Mucosa of stomach (tissue), 1 donor: ENCODE data around the gene INTS4.
"Not testable (repeated sequence)": the region's sequence is repeated elsewhere in the genome, so short reads cannot be mapped to it uniquely, and the experiment has no call there.

ENCODE experiments used
- H3K27me3 ChIP-seq: one replicate; pipeline ENCODE4 v1.7.0; 2013; ENCODE audit warnings: mild to moderate bottlenecking, low read length; ENCODE audit not compliant: control insufficient read depth, insufficient read depth
- H3K36me3 ChIP-seq: one replicate; pipeline ENCODE4 v1.7.0; 2013; ENCODE audit warnings: low read length; ENCODE audit not compliant: control insufficient read depth, insufficient read depth
- H3K4me1 ChIP-seq: one replicate; pipeline ENCODE4 v1.7.0; 2013; ENCODE audit warnings: mild to moderate bottlenecking, low read length; ENCODE audit not compliant: control insufficient read depth, insufficient read depth
- H3K4me3 ChIP-seq: one replicate; pipeline ENCODE4 v1.7.0; 2013; ENCODE audit warnings: low read length
- H3K9ac ChIP-seq: one replicate; pipeline ENCODE4 v1.7.0; 2013; ENCODE audit warnings: mild to moderate bottlenecking, low read length, moderate library complexity
- H3K9me3 ChIP-seq: one replicate; pipeline ENCODE4 v1.7.0; 2013; ENCODE audit warnings: mild to moderate bottlenecking, low read length, moderate library complexity; ENCODE audit not compliant: control insufficient read depth
- donor health status: Pancreatic carcinoma.

The INTS4 gene

DNA sequence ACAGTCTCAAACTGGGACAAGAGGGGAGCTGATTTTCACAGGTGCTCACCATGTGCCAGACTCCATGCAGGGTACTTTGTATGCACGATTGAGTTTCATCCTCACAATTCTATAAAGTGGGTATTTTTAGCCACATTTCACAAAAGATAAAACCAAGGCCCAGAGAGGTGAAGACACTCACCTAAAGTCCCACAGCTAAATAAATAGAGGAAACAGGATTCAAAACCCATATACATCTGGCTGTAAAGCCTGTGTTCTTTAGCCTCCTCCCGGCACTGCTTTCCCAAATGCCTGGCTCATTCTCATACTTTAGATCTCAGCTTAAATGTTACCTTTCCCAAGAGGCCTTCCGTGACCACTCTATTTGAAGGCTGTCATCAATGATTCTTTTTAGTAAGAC lies 41.8 kb upstream of the INTS4 start:
- H3K36me3 ChIP-seq = no peaks in the 10 kb centered on the region
- H3K9ac ChIP-seq = no peak overlapping the region
- H3K4me3 ChIP-seq = no peak overlapping the region
- H3K27me3 ChIP-seq = no peaks in the 10 kb centered on the region
- no peaks in the 10 kb centered on the region for H3K9me3 ChIP-seq
- peaks cover 59% of the 10 kb centered on the region for H3K4me1 ChIP-seq

DNA sequence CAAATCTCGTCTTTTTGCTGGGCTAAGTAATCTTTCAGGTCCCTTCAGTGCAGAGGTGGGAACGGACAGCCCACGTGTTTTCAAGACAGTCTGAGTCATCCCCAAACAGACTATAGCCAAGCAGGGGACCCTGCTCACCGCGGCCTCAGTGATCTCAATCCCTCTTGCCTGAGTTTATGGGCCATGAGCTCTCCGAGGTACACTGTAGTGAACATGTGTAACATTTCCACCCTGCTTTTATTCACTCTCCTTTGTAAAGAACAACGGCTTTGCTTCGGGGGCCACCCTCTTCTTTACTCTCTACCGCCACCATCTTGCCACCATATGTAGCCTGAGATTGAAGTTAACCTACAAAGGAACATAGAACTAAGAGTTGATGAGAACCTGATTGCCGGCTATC lies 40.2 kb upstream of the INTS4 start:
- no peaks in the 10 kb centered on the region for H3K9me3 ChIP-seq
- no peak overlapping the region for H3K9ac ChIP-seq
- H3K27me3 ChIP-seq = no peaks in the 10 kb centered on the region
- no peaks in the 10 kb centered on the region for H3K36me3 ChIP-seq
- H3K4me3 ChIP-seq = no peak overlapping the region
- peaks cover 52% of the 10 kb centered on the region for H3K4me1 ChIP-seq

DNA sequence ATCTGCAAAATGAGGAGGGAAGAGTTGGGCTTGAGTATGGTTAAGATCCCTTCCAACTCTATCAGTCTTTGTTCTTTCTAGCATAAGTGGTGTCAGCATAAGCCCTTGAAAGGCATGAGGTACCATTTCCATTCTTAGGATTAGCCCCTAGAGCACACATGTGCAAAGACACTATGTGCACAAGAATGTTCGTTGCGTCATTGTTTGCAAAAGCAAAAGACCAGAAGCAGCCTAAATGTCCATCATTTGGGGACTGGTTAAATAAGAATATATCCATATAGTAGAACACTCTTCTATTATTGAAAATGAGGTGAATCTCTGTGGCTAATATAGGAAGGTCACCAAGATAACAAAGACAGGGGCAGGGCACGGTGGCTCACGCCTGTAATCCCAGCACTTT lies 38.6 kb upstream of the INTS4 start:
- H3K4me1 ChIP-seq = peaks cover 42% of the 10 kb centered on the region
- H3K36me3 ChIP-seq = no peaks in the 10 kb centered on the region
- no peak overlapping the region for H3K4me3 ChIP-seq
- no peaks in the 10 kb centered on the region for H3K27me3 ChIP-seq
- no peak overlapping the region for H3K9ac ChIP-seq
- no peaks in the 10 kb centered on the region for H3K9me3 ChIP-seq

DNA sequence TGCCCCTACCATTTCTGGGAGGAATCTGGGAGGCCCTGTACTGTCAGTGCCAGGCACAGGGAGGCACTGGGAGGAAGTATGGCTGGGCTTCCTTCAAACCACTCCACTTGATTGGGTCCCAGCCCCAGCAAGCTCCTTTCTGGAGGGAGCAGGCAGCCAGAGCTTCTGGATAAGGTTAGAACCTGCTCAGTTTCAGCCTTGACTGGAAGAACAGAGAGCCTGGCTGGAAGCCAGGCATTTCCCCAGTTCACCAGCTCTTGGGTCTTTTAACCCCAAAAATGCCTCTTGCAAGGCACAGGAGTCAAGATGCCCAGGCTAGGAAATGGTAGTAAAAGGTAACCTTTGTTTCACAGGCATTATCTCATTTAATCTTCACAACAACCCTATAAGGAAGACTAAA lies 37.6 kb upstream of the INTS4 start:
- no peaks in the 10 kb centered on the region for H3K9me3 ChIP-seq

DNA sequence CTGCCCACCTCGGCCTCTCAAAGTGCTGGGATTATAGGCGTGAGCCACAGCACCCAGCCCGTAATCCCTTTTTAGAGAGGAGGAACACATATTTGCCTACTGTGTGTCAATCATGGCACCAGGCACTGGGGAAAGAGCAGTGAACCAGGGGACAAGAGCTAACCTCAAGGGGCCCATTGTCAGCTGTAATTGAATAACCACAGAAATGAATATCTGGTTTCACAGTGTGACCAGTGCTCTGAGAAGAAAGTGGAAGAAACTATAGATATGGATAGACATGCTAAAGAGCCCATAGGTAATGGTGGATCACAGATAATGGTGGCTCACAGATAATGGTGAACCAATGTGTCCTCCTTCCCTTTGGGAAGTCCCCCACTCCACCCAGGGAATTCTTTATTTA lies 37.2 kb upstream of the INTS4 start:
- no peaks in the 10 kb centered on the region for H3K27me3 ChIP-seq
- H3K4me1 ChIP-seq = peaks cover 28% of the 10 kb centered on the region
- no peaks in the 10 kb centered on the region for H3K36me3 ChIP-seq
- no peak overlapping the region for H3K9ac ChIP-seq
- no peaks in the 10 kb centered on the region for H3K9me3 ChIP-seq
- no peak overlapping the region for H3K4me3 ChIP-seq

More for the DNA sequence above, 37.6 kb upstream of the INTS4 start:
- Histone ChIP-seq H3K9ac (no peak overlapping the region), H3K4me1 (peaks cover 33% of the 10 kb centered on the region), H3K27me3 (no peaks in the 10 kb centered on the region), H3K4me3 (no peak overlapping the region), H3K36me3 (no peaks in the 10 kb centered on the region)

DNA sequence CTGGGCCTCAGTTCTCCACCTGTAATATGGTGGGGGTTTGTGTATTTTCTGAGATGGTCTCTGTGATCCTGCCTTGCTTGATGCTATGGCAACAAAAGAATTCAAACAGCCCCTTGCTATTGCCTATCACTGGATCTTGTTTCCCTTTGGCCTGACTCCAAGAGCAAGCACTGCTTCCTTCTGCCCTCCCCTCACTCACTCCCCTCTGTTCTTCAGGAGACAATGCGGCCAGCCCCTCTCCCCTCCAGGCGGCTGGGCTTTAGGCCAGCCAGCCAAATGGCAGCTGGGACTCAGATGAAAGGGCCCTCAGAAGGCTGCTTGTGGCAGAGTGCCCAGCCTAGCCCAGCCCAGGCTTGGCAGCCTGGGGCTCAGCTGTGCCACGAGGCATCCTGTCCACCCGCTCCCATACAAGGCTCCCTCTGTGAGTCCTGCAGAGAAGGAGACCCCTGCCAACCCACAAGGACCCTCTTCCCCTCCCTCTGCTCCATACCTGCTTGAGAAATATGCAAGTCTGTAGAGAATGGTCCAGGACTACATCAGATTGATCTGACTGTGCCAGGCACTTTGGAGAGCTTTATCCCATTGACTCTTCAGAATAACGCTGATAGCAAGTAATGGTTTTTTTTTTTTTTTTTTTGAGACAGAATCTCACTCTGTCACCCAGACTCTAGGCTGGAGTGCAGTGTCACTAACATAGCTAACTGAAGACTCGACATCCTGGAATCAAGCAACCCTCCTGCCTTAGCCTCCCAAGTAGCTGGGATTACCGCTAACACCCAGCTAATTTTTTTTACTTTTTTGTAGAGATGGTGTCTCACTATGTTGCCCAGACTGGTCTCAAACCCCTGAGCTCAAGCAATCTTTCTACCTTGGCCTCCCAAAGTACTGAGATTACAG lies 36.2 kb upstream of the INTS4 start:
- H3K4me3 ChIP-seq = no peak overlapping the region
- H3K9ac ChIP-seq = no peak overlapping the region

DNA sequence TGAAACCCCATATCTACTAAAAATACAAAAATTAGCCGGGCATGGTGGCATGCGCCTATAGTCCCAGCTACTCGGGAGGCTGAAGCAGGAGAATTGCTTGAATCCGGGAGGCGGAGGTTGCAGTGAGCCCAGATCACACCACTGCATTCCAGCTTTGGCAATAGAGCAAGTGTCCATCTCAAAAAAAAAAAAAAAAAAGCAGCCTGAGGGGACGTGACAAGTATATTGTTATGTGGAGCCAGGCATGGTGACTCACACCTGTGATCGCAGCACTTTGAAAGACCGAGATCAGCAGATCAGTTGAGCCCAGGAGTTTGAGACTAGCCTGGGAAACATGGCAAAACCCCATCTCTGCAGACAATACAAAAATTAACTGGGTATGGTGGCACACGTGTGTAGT lies 34.0 kb upstream of the INTS4 start:
- not testable (repeated sequence) for H3K9ac ChIP-seq, H3K27me3 ChIP-seq, H3K9me3 ChIP-seq, H3K4me3 ChIP-seq, H3K36me3 ChIP-seq
- H3K4me1 ChIP-seq = peaks cover 26% of the 10 kb centered on the region

More for the DNA sequence above, 36.2 kb upstream of the INTS4 start:
- no peaks in the 10 kb centered on the region for H3K27me3 ChIP-seq
- peaks cover 22% of the 10 kb centered on the region for H3K4me1 ChIP-seq
- H3K9me3 ChIP-seq = no peaks in the 10 kb centered on the region
- no peaks in the 10 kb centered on the region for H3K36me3 ChIP-seq

DNA sequence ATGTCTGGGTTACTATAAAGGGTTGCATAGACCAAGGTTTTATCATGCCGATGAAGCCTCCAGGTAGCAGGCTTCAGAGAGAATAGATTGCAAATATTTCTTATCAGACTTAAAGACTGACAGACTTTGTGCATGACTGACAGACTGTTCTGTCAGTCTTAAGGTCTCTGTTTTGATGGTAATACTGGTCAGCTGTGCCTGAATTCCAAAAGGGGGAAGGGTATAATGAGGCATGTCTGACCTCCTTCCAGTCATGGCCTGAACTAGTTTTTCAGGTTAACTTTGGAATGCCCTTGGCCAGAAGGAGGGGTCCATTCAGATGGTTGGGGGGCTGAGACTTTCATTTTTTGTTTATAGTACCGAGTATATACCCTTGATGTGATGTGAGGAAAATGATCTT lies 33.3 kb upstream of the INTS4 start:
- Histone ChIP-seq H3K9ac (no peak overlapping the region), H3K4me1 (peaks cover 29% of the 10 kb centered on the region), H3K36me3 (no peaks in the 10 kb centered on the region), H3K9me3 (no peaks in the 10 kb centered on the region), H3K27me3 (no peaks in the 10 kb centered on the region), H3K4me3 (no peak overlapping the region)

DNA sequence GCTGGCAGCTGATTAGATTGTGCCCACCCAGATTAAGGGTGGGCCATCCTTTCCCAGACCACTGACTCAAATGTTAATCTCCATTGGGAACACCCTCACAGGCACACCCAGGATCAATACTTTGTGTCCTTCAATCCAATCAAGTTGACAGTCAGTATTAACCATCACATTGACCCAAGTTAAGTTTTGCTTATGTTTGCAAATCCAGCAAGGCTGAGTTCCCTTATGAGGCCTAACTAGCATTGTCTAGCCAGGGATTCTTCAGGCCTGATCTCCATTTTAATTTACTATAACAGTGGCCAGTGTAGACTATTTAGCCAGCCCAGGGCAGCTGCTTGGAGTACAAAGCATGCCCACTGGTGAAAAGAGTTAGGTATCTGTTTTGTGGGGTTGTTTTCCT lies 30.9 kb upstream of the INTS4 start:
- H3K4me3 ChIP-seq = no peak overlapping the region
- no peaks in the 10 kb centered on the region for H3K36me3 ChIP-seq
- H3K9me3 ChIP-seq = no peaks in the 10 kb centered on the region
- no peak overlapping the region for H3K9ac ChIP-seq
- no peaks in the 10 kb centered on the region for H3K27me3 ChIP-seq
- H3K4me1 ChIP-seq = peaks cover 18% of the 10 kb centered on the region

DNA sequence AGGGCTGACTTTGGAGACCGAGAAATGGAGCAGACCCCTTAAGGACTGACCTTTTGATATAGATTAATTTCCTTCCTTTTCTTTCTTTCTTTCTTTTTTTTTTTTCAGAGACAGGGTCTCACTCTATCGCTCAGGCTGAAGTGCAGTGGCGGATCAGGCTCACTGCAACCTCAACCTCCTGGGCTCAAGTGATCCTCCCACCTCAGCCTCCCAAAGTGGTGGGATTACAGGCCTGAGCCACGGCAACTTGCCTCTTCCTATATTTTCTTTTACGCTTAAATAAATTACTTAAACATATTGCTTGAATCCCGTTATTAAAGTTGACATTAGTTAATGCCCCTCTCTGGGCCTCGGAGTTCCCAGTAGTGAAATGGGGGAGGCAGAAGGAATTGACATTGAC lies 29.0 kb upstream of the INTS4 start:
- Histone ChIP-seq H3K9ac (peak overlapping the region; percentile 86), H3K4me1 (peaks cover 21% of the 10 kb centered on the region), H3K9me3 (no peaks in the 10 kb centered on the region), H3K27me3 (no peaks in the 10 kb centered on the region), H3K4me3 (peak overlapping the region; percentile 48), H3K36me3 (no peaks in the 10 kb centered on the region)

DNA sequence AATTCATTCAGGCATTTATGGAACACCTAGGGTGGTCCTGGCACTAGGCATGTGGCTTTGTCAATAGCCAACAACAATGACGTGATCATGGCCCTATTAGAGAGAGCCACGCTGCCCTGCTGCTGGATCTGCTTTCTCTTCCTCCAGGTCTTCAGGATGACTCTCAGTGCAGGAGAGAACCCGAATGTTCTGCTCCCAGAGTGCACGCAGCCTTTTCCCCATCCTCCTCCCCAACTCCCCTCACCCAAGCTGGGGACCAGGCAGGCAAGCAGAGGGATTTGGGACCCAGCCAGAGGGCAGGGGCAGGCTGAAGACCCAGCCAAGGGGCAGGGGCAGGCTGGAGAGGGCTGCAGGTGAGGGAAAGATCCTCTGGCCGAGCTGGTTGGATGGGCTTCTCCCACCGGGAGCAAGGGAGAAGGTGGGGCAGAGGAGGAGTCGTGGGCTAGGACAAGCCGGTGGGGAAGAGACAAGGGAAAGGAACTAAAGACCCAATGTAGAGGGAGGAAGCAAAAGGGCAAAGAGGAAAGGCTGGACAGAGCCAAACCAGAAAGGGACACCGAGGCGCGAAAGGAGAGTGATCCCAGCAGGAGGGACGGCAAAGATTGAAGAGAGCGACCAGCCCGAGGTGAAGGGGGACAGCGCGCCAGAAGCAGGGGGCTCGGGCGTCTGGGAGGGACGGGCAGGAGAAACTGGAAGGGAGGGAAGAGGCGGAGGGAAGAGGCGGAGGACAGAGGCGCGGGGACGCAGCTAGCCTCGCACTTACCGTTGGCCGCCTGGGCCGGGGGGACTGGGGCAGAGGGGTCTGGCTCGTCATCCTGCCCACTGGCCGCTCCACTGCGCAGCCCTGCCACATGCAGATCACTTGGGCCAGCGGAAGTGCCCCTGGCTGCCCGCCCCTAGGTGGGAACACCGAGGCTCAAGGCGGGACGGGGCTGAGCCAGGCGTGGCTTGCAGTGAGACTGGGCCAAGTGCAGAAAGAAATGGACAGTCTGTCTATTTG lies 28.2 kb upstream of the INTS4 start, which contains the start of gene KCTD14:
KCTD14 (minus strand) TSS at position 880 of the 1,000 bp plus-strand sequence; CDS start at position 853, 27 bp downstream.
- H3K4me1 ChIP-seq = peaks cover 21% of the 10 kb centered on the region
- H3K27me3 ChIP-seq = no peaks in the 10 kb centered on the region
- H3K9me3 ChIP-seq = no peaks in the 10 kb centered on the region
- H3K36me3 ChIP-seq = no peaks in the 10 kb centered on the region
- H3K9ac ChIP-seq = peak within 1 kb of the TSS; percentile 86
- H3K4me3 ChIP-seq = peak within 1 kb of the TSS; percentile 48

DNA sequence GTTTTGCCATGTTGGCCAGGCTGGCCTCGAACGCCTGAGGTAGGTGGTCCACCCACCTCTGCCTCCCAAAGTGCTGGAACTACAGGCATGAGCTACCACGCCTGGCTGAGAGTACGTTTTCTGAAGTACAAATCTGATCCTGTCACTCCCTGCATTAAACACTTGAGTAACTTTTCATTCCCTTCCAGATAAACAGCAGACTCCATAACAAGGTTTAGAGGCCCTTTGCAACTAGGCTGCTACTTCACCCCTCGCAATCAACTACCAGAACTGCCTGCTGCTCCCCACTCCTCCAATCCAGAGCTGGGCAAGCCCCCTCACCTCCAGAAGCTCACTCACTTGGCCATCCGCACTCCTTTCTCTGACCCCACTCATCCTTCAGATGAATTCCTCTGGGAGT lies 27.1 kb upstream of the INTS4 start:
- Histone ChIP-seq H3K9me3 (no peaks in the 10 kb centered on the region), H3K4me1 (peaks cover 21% of the 10 kb centered on the region), H3K4me3 (peak overlapping the region; percentile 48), H3K27me3 (no peaks in the 10 kb centered on the region), H3K36me3 (no peaks in the 10 kb centered on the region), H3K9ac (peak overlapping the region; percentile 86)
